K562 (cell line): ENCODE data around the gene INHA. TPM values are rescaled to one million over a fixed set of nuclear protein-coding genes. Genes with fewer than 3 reads are reported as not detected.

Source experiments
- ATAC-seq: fragments of 200-7000 bp; cut with Tn5 transposase; 3 replicates; pipeline ENCODE4 v1.9.1; 2020; ENCODE audit warnings: moderate library complexity
- BruUV-seq: library from RNA; stranded (reverse); fragments of 400-500 nt; replicated peaks from 2 replicates; lab custom pipeline; 2021; lab: Mats Ljungman, UMichigan
- CTCF ChIA-PET: fragments of 300-600 bp; formaldehyde crosslinking; extraction: SDS; loops from one replicate; lab custom pipeline; 2021; ENCODE audit warnings: low intra/inter-chr PET ratio; lab: Yijun Ruan, JAX
- POLR2A ChIA-PET: fragments of 300-600, 350-650 bp; sonication (Branson Sonifier 250); formaldehyde crosslinking; extraction: SDS; loops from one replicate; lab custom pipeline; 2021; ENCODE audit warnings: antibody characterized with exemption, inconsistent platforms; lab: Yijun Ruan, JAX
- DNase-seq, 4 experiments: peaks; one replicate each; pipeline versions ENCODE4 v3.0.0 to v3.0.0-alpha.2; 2011 to 2018; ENCODE audit warnings: low spot score in 3 of 4, mixed read lengths in 3 of 4; ENCODE audit errors: extremely low read depth in 1 of 4
- FAIRE-seq: peaks from 2 replicates; lab custom pipeline; 2011; peaks lifted over from hg19 to GRCh38; lab: Jason Lieb, UNC
- H2AFZ ChIP-seq: 2 replicates; pipeline ENCODE4 v1.6.0; 2011; ENCODE audit warnings: low read depth, low read length, control low read depth, inconsistent platforms
- H3K27ac ChIP-seq: fragments of 200-600 bp; 3 replicates; pipeline ENCODE4 v1.8.0; 2011; ENCODE audit warnings: low read depth, mild to moderate bottlenecking, control low read depth, inconsistent platforms, low read length, moderate library complexity, mixed read lengths; ENCODE audit errors: extremely low read depth
- H3K27me3 ChIP-seq, 2 experiments: fragments of 300-600 bp in 1 of 2; 2 replicates in 1 of 2; 3 replicates in 1 of 2; pipeline versions ENCODE4 v1.6.0 to v1.8.0; 2011; ENCODE audit warnings: inconsistent platforms in 2 of 2, low read length in 2 of 2, mild to moderate bottlenecking in 1 of 2, mixed read lengths in 1 of 2, moderate library complexity in 1 of 2; ENCODE audit not compliant: control insufficient read depth in 2 of 2, insufficient read depth in 2 of 2
- H3K36me3 ChIP-seq: fragments of 300-600 bp; 3 replicates; pipeline ENCODE4 v1.8.0; 2011; ENCODE audit warnings: mild to moderate bottlenecking, low read length, inconsistent platforms; ENCODE audit not compliant: control insufficient read depth, insufficient read depth
- H3K4me1 ChIP-seq, 2 experiments: fragments of 200-600 bp in 1 of 2; replicated peaks in 1 of 2; 2 replicates in 1 of 2; 3 replicates in 1 of 2; pipeline versions ENCODE4 v1.5.1 to v1.8.0; 2011; ENCODE audit warnings: inconsistent platforms in 2 of 2, low read length in 2 of 2, mild to moderate bottlenecking in 1 of 2, mixed read lengths in 1 of 2, moderate library complexity in 1 of 2; ENCODE audit not compliant: control insufficient read depth in 2 of 2, insufficient read depth in 2 of 2
- H3K4me2 ChIP-seq: 2 replicates; pipeline ENCODE4 v1.6.1; 2011; ENCODE audit warnings: low read length, control low read depth, inconsistent platforms, mixed read lengths; ENCODE audit not compliant: insufficient read depth
- H3K4me3 ChIP-seq: fragments of 200-600 bp; sonication (generic), shearing (Covaris generic); 2 replicates; pipeline ENCODE4 v1.5.1; 2016; ENCODE audit warnings: control low read depth, inconsistent platforms
- H3K79me2 ChIP-seq: fragments of 200-600 bp; 3 replicates; pipeline ENCODE4 v1.8.0; 2011; ENCODE audit warnings: low read length, inconsistent platforms; ENCODE audit not compliant: control insufficient read depth, insufficient read depth
- H3K9ac ChIP-seq, 2 experiments: 2 replicates each; pipeline versions ENCODE4 v1.6.0 to v1.6.1; 2011; ENCODE audit warnings: low read depth in 2 of 2, low read length in 2 of 2, control low read depth in 1 of 2, inconsistent platforms in 1 of 2, mild to moderate bottlenecking in 1 of 2, mixed read lengths in 1 of 2; ENCODE audit not compliant: insufficient read depth in 1 of 2
- H3K9me1 ChIP-seq: one replicate; pipeline ENCODE4 v1.6.0; 2011; ENCODE audit warnings: inconsistent platforms, mild to moderate bottlenecking, low read length, moderate library complexity; ENCODE audit not compliant: control insufficient read depth, insufficient read depth
- H3K9me3 ChIP-seq: replicated peaks from 2 replicates; pipeline ENCODE4 v1.5.1; 2011; ENCODE audit warnings: low read depth, low read length, inconsistent platforms; ENCODE audit not compliant: control insufficient read depth, insufficient read depth
- H4K20me1 ChIP-seq: replicated peaks from 2 replicates; pipeline ENCODE4 v1.6.1; 2011; ENCODE audit warnings: low read length, inconsistent platforms, mixed read lengths; ENCODE audit not compliant: control insufficient read depth, insufficient read depth
- BRCA1 ChIP-seq, 2 experiments: fragments of 450-650 bp in 1 of 2; sonication (generic) in 1 of 2; formaldehyde crosslinking in 1 of 2; IDR thresholded peaks; 2 replicates each; pipeline versions ENCODE4 v1.5.0 to v1.6.1; 2017 to 2020; ENCODE audit warnings: mild to moderate bottlenecking in 1 of 2, missing genetic modification reagents in 1 of 2
- CREB5 ChIP-seq: fragments of 250-450 bp; sonication (Bioruptor Pico); IDR thresholded peaks from 2 replicates; pipeline ENCODE4 v1.5.0; 2020; ENCODE audit warnings: mild to moderate bottlenecking
- CREBBP ChIP-seq: IDR thresholded peaks from one replicate; pipeline ENCODE4 v1.6.1; 2012; ENCODE audit warnings: low read depth, mild to moderate bottlenecking, control low read depth, inconsistent platforms, low read length
- DPF2 ChIP-seq: fragments of 450-650 bp; IDR thresholded peaks from 2 replicates; pipeline ENCODE4 v1.6.1; 2016
- EGR1 ChIP-seq: fragments of 450-650 bp; conservative IDR thresholded peaks from 2 replicates; pipeline ENCODE4 v1.6.1; 2017; ENCODE audit warnings: mild to moderate bottlenecking
- MIER1 ChIP-seq: fragments of 450-650 bp; IDR thresholded peaks from 2 replicates; pipeline ENCODE4 v1.6.1; 2016; ENCODE audit warnings: antibody characterized with exemption, mild to moderate bottlenecking, low read depth
- MTA2 ChIP-seq: fragments of 450-650 bp; IDR thresholded peaks from 2 replicates; pipeline ENCODE4 v1.6.1; 2016; ENCODE audit warnings: low read depth
- NCOA4 ChIP-seq: fragments of 450-650 bp; IDR thresholded peaks from 2 replicates; pipeline ENCODE4 v1.6.1; 2018; ENCODE audit warnings: mild to moderate bottlenecking; ENCODE audit not compliant: partially characterized antibody
- NONO ChIP-seq, 2 experiments: fragments of 200-400 bp in 1 of 2; fragments of 450-650 bp in 1 of 2; formaldehyde crosslinking in 1 of 2; IDR thresholded peaks; 2 replicates each; pipeline ENCODE4 v1.6.1; 2017; ENCODE audit warnings: low read depth in 2 of 2, mild to moderate bottlenecking in 2 of 2, moderate library complexity in 2 of 2, low read length in 1 of 2
- SMC3 ChIP-seq: conservative IDR thresholded peaks from 2 replicates; pipeline ENCODE4 v1.6.1; 2011; ENCODE audit warnings: low read depth, low read length, improper control_type of control experiment; ENCODE audit not compliant: insufficient read depth
- TEAD1 ChIP-seq, 2 experiments: fragments of 450-650 bp in 1 of 2; sonication (generic) in 1 of 2; formaldehyde crosslinking; IDR thresholded peaks; 2 replicates each; pipeline versions ENCODE4 v1.4.0 to v1.8.0; 2020 to 2022; ENCODE audit warnings: mild to moderate bottlenecking in 2 of 2, missing genetic modification reagents in 1 of 2
- THRAP3 ChIP-seq: fragments of 450-650 bp; IDR thresholded peaks from 2 replicates; pipeline ENCODE4 v1.6.1; 2016; ENCODE audit warnings: mild to moderate bottlenecking, inconsistent platforms, borderline replicate concordance
- VEZF1 ChIP-seq: fragments of 200-800 bp; sonication (Bioruptor generic); IDR thresholded peaks from 2 replicates; pipeline ENCODE4 v1.6.1; 2017; ENCODE audit warnings: missing genetic modification characterization, missing compliant biosample characterization
- ZNF77 ChIP-seq: fragments of 250-450 bp; sonication (Bioruptor Pico); IDR thresholded peaks from 2 replicates; pipeline ENCODE4 v1.5.0; 2020
- WGBS: fragments of 100-300 bp; shearing (Covaris generic); methylation state at CpG from one replicate; pipeline ENCODE4 v1.1.6; 2016; ENCODE audit warnings: low coverage, mixed read lengths; ENCODE audit not compliant: insufficient coverage; ENCODE audit errors: missing lambda C conversion rate; 5-methylcytosine and 5-hydroxymethylcytosine counted together
- in situ Hi-C: fragments of 300-500 bp; cut with MboI; formaldehyde crosslinking; loops from 4 replicates; pipeline ENCODE4 v1.15.0; 2018; ENCODE audit warnings: inconsistent platforms, mixed read lengths
- intact Hi-C: fragments of 100-400 bp; cut with micrococcal nuclease; formaldehyde crosslinking; loops from 2 replicates; pipeline ENCODE4 v1.14.2; 2022
- polyA plus RNA-seq, 8 experiments: library from polyadenylated mRNA; depleted of rRNA in 4 of 8; stranded (reverse) in 5 of 8; unstranded in 3 of 8; fragments of >200 nt; fragmentation: Nextera tagmentation in 2 of 8; fragmentation: Illumina TruSeq in 1 of 8; extraction: Ambion mirVana in 2 of 8; extraction: Trizol in 1 of 8; gene quantifications; 2 replicates each; pipeline versions ENCODE4 v1.2.1 to v1.2.3, GENCODE V29; 2011 to 2014; ENCODE audit warnings: inconsistent platforms in 1 of 8, missing spikeins in 1 of 8
- total RNA-seq, 7 experiments: library from RNA; depleted of rRNA in 6 of 7; stranded (reverse); fragments of >200 nt in 6 of 7; fragmentation: Illumina TruSeq in 2 of 7; extraction: Trizol in 2 of 7; gene quantifications; 2 replicates each; pipeline versions ENCODE4 v1.2.1 to v1.2.3, GENCODE V29; 2011 to 2021; ENCODE audit warnings: low replicate concordance in 1 of 7
- TF ChIP-seq, protein P1 (sequence below), 2 experiments: fragments of 450-650 bp; IDR thresholded peaks; 2 replicates each; pipeline ENCODE4 v1.6.1; 2018; ENCODE audit warnings: mild to moderate bottlenecking in 2 of 2, low read depth in 1 of 2; ENCODE audit not compliant: partially characterized antibody in 2 of 2

Gene INHA
- total and polyA plus RNA-seq, 9 of the 15 experiments (the other 6 are each of a cell fraction or from before 2014, with no cell fraction given) = 0.07 to 1.9 (median 0.40) TPM

DNA sequence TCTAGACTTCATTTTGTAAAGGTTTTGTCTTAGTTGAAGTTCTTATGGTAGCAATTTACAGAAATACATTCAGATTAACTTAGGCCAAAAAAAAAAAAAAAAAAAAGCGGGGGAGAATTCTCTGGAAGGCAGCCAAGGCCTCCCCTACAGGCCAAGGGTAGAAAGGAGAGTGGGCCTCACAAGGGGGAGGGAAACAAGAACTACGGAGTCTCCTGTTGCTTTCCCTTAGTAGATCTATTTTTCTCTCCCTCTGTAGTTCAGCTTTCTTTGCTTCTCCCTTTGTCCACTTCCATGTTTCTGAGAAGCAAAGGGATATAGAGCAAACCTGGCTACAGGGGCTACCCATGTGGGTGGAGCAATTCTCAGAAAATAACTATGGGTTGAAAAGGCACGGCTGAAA lies 23.1 kb downstream of the INHA start:
- 0 out of 2 replicates have a peak overlapping the region, but pooled peaks have one; percentile 4 for H3K4me3 ChIP-seq
- DNase-seq (peak; percentile 68 to 78 (median 71)), FAIRE-seq (peak; percentile 79), ATAC-seq (peak; percentile 42)
- 0% methylated on average over 1 of the region's 3 CpGs for WGBS
- no peaks in the 10 kb centered on the region for H3K27me3 ChIP-seq
- H3K9ac ChIP-seq = peak overlapping the region; percentile 62; a peak in 3 of 4 replicates
- peaks cover 9 to 20% of the 10 kb centered on the region in 2 experiments for H3K4me1 ChIP-seq
- peak overlapping the region; percentile 68 for H3K4me2 ChIP-seq
- H2AFZ ChIP-seq = peak overlapping the region; percentile 94
- no peaks in the 10 kb centered on the region for H3K36me3 ChIP-seq
- ChIA-PET POLR2A (interaction anchor here (0.7 to 3.2 kb wide), 2 partner anchors 24 to 686 kb away, joined by 3 to 12 read pairs; partner anchors contain the start of genes INHA and OBSL1), CTCF (interaction anchor here (1.0 kb wide), 1 partner anchor 57 kb away, joined by 3 read pairs; no protein-coding TSS in a partner anchor)
- intact Hi-C loops (loop anchor here (1.0 to 5.0 kb wide), 3 partner anchors 24 to 318 kb away; partner anchors contain the start of genes DNAJB2 and OBSL1), in situ Hi-C loops (no loop called here)
- H3K27ac ChIP-seq = peak overlapping the region; percentile 90
- no peaks in the 10 kb centered on the region for H3K9me3 ChIP-seq
- BruUV-seq = no TSS peak
- no peaks in the 10 kb centered on the region for H4K20me1 ChIP-seq
- H3K9me1 ChIP-seq = no peaks in the 10 kb centered on the region
- peaks cover 17% of the 10 kb centered on the region for H3K79me2 ChIP-seq
- no peak for TF ChIP-seq MIER1
- TF ChIP-seq BRCA1 (IDR thresholded peaks at IDR 0.05) = no peak
- no peak for TF ChIP-seq BRCA1 (CRISPR knock-in tag; IDR thresholded peaks at IDR 0.05)
- TF ChIP-seq, protein P1, sequence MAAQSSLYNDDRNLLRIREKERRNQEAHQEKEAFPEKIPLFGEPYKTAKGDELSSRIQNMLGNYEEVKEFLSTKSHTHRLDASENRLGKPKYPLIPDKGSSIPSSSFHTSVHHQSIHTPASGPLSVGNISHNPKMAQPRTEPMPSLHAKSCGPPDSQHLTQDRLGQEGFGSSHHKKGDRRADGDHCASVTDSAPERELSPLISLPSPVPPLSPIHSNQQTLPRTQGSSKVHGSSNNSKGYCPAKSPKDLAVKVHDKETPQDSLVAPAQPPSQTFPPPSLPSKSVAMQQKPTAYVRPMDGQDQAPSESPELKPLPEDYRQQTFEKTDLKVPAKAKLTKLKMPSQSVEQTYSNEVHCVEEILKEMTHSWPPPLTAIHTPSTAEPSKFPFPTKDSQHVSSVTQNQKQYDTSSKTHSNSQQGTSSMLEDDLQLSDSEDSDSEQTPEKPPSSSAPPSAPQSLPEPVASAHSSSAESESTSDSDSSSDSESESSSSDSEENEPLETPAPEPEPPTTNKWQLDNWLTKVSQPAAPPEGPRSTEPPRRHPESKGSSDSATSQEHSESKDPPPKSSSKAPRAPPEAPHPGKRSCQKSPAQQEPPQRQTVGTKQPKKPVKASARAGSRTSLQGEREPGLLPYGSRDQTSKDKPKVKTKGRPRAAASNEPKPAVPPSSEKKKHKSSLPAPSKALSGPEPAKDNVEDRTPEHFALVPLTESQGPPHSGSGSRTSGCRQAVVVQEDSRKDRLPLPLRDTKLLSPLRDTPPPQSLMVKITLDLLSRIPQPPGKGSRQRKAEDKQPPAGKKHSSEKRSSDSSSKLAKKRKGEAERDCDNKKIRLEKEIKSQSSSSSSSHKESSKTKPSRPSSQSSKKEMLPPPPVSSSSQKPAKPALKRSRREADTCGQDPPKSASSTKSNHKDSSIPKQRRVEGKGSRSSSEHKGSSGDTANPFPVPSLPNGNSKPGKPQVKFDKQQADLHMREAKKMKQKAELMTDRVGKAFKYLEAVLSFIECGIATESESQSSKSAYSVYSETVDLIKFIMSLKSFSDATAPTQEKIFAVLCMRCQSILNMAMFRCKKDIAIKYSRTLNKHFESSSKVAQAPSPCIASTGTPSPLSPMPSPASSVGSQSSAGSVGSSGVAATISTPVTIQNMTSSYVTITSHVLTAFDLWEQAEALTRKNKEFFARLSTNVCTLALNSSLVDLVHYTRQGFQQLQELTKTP (IDR thresholded peaks at IDR 0.05; ENCODE audit: low read depth in 1 of 2, partially characterized antibody in 2 of 2) = peak in 1 of 2 experiments; percentile 39
- 0 out of 2 replicates have a peak, but pooled peaks have one; percentile 50 for TF ChIP-seq DPF2
- no peak for TF ChIP-seq NONO (IDR thresholded peaks at IDR 0.05; ENCODE audit: low read depth in 2 of 2, low read length in 1 of 2)
- peak; percentile 85 for TF ChIP-seq EGR1
- no peak for TF ChIP-seq CREBBP
- no peak for TF ChIP-seq CREB5 (CRISPR knock-in tag)
- no peak for TF ChIP-seq NCOA4
- no peak for TF ChIP-seq ZNF77 (CRISPR knock-in tag)
- TF ChIP-seq VEZF1 (CRISPR knock-in tag) = peak; percentile 80
- no peak for TF ChIP-seq SMC3
- no peak for TF ChIP-seq THRAP3
- no peak for TF ChIP-seq MTA2
- TF ChIP-seq TEAD1 (CRISPR knock-in tag; IDR thresholded peaks at IDR 0.05) = no peak
